ENCODE data around the gene PDE3A. TPM values are rescaled to one million over a fixed set of nuclear protein-coding genes. Genes with fewer than 3 reads are reported as not detected.

The PDE3A gene
- total RNA-seq, 1 experiment from 2014 or later: 0.80 TPM

- no peak overlapping the region for H3K27ac ChIP-seq (ENCODE audit: low read depth, low read length, poor library complexity, severe bottlenecking)
- no peak for DNase-seq (ENCODE audit: low spot score)
- H3K4me3 ChIP-seq (ENCODE audit: low read depth, low read length, poor library complexity, severe bottlenecking): no peak overlapping the region
- POLR2A ChIA-PET (ENCODE audit: low non-redundant PET): no interaction called here
- H3K36me3 ChIP-seq (ENCODE audit: insufficient read depth, low read length, poor library complexity, severe bottlenecking): no peaks in the 10 kb centered on the region
- H3K9me3 ChIP-seq (ENCODE audit: low read depth, low read length, poor library complexity, severe bottlenecking): no peaks in the 10 kb centered on the region
- CTCF ChIA-PET: no interaction called here
- no peak for TF ChIP-seq CTCF (conservative IDR thresholded peaks at IDR 0.05; ENCODE audit: low read depth, low read length)
- no peak for TF ChIP-seq EZH2 (IDR thresholded peaks at IDR 0.05; ENCODE audit: borderline replicate concordance, low read depth, low read length, poor library complexity, severe bottlenecking)
- no peaks in the 10 kb centered on the region for H3K27me3 ChIP-seq (replicated peaks; ENCODE audit: insufficient read depth, low read depth, low read length, poor library complexity)
- H3K4me1 ChIP-seq (ENCODE audit: insufficient read depth, low read length, poor library complexity, severe bottlenecking): no peaks in the 10 kb centered on the region
- no TSS peak for BruUV-seq (replicated peaks)
- intact Hi-C loops (cut with micrococcal nuclease; ENCODE audit: unreplicated experiment): loop anchor here (5.0 kb wide), 1 partner anchor 78 kb away; no protein-coding TSS in a partner anchor
These were observed 101.0 kb downstream of the PDE3A start for GRCh38 chr12:20469300-20469699.

GRCh38 chr12:20469756-20470155 lies 101.4 kb downstream of the PDE3A start:
- DNase-seq (ENCODE audit: low spot score): no peak
- TF ChIP-seq EZH2 (IDR thresholded peaks at IDR 0.05; ENCODE audit: borderline replicate concordance, low read depth, low read length, poor library complexity, severe bottlenecking) (no peak), CTCF (conservative IDR thresholded peaks at IDR 0.05; ENCODE audit: low read depth, low read length) (no peak)
- no peaks in the 10 kb centered on the region for H3K36me3 ChIP-seq (ENCODE audit: insufficient read depth, low read length, poor library complexity, severe bottlenecking)
- H3K27me3 ChIP-seq (replicated peaks; ENCODE audit: insufficient read depth, low read depth, low read length, poor library complexity): no peaks in the 10 kb centered on the region
- H3K27ac ChIP-seq (ENCODE audit: low read depth, low read length, poor library complexity, severe bottlenecking): no peak overlapping the region
- intact Hi-C loops (cut with micrococcal nuclease; ENCODE audit: unreplicated experiment): loop anchor here (5.0 kb wide), 1 partner anchor 78 kb away; no protein-coding TSS in a partner anchor
- CTCF ChIA-PET: no interaction called here
- POLR2A ChIA-PET (ENCODE audit: low non-redundant PET): no interaction called here
- no TSS peak for BruUV-seq (replicated peaks)
- no peaks in the 10 kb centered on the region for H3K4me1 ChIP-seq (ENCODE audit: insufficient read depth, low read length, poor library complexity, severe bottlenecking)
- no peaks in the 10 kb centered on the region for H3K9me3 ChIP-seq (ENCODE audit: low read depth, low read length, poor library complexity, severe bottlenecking)
- no peak overlapping the region for H3K4me3 ChIP-seq (ENCODE audit: low read depth, low read length, poor library complexity, severe bottlenecking)

GRCh38 chr12:20472102-20472782 lies 103.9 kb downstream of the PDE3A start:
- Histone ChIP-seq H3K27me3 (replicated peaks; ENCODE audit: insufficient read depth, low read depth, low read length, poor library complexity) (no peaks in the 10 kb centered on the region), H3K27ac (ENCODE audit: low read depth, low read length, poor library complexity, severe bottlenecking) (no peak overlapping the region), H3K4me3 (ENCODE audit: low read depth, low read length, poor library complexity, severe bottlenecking) (no peak overlapping the region), H3K9me3 (ENCODE audit: low read depth, low read length, poor library complexity, severe bottlenecking) (no peaks in the 10 kb centered on the region), H3K36me3 (ENCODE audit: insufficient read depth, low read length, poor library complexity, severe bottlenecking) (no peaks in the 10 kb centered on the region), H3K4me1 (ENCODE audit: insufficient read depth, low read length, poor library complexity, severe bottlenecking) (peaks cover 3% of the 10 kb centered on the region)
- CTCF ChIA-PET: no interaction called here
- BruUV-seq (replicated peaks): no TSS peak
- intact Hi-C loops (cut with micrococcal nuclease; ENCODE audit: unreplicated experiment): no loop called here
- no peak for TF ChIP-seq CTCF (conservative IDR thresholded peaks at IDR 0.05; ENCODE audit: low read depth, low read length)
- TF ChIP-seq EZH2 (IDR thresholded peaks at IDR 0.05; ENCODE audit: borderline replicate concordance, low read depth, low read length, poor library complexity, severe bottlenecking): no peak
- no peak for DNase-seq (ENCODE audit: low spot score)
- POLR2A ChIA-PET (ENCODE audit: low non-redundant PET): no interaction called here
